T-helper 1 cell treated with Interleukin-12 subunit alpha and Interleukin-12 subunit beta and Interleukin-4 antibody, amounts not matched to agents 30 μg/mL and 1 μg/mL, for 36 hours (primary cell): ENCODE data around the gene CFAP99.

Experiments
- H3K27ac Mint-ChIP-seq: one replicate; pipeline ENCODE4 v1.8.0; 2021; ENCODE audit warnings: mild to moderate bottlenecking, mixed read lengths
- H3K27me3 Mint-ChIP-seq: one replicate; pipeline ENCODE4 v1.8.0; 2021; ENCODE audit warnings: low read depth, mixed read lengths
- H3K36me3 Mint-ChIP-seq: one replicate; pipeline ENCODE4 v1.8.0; 2021; ENCODE audit warnings: low read depth, mixed read lengths
- H3K4me1 Mint-ChIP-seq: one replicate; pipeline ENCODE4 v1.8.0; 2021; ENCODE audit warnings: low read depth, mixed read lengths
- H3K4me3 Mint-ChIP-seq: one replicate; pipeline ENCODE4 v1.8.0; 2021; ENCODE audit warnings: mild to moderate bottlenecking, moderate library complexity, mixed read lengths
- H3K9me3 Mint-ChIP-seq: one replicate; pipeline ENCODE4 v1.8.0; 2021; ENCODE audit warnings: mixed read lengths

Gene CFAP99

DNA sequence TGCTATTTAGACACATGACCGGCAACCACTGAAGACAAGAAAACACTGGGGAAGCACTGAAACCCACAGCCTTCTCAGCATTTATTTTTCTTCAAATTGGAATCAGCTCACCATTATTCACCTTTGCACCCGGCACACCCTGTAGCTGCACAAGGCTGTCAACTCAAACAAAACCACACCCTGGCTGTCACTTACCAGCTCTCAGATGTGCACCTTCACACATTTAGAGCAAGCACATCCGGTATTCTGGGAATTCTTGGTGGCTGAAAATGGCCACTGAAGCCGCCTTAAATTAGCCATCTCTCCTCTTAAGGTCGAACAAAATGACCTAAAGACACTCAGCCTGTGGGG, 6.2 kb upstream of the CFAP99 start:
- Mint-ChIP-seq H3K4me1 (peaks cover 65% of the 10 kb centered on the region), H3K4me3 (peak overlapping the region; percentile 71), H3K27ac (peak overlapping the region; percentile 96), H3K36me3 (peaks cover 3% of the 10 kb centered on the region), H3K9me3 (no peaks in the 10 kb centered on the region), H3K27me3 (peaks cover 16% of the 10 kb centered on the region)

- peaks cover 3% of the 10 kb centered on the region for H3K36me3 Mint-ChIP-seq
- no peaks in the 10 kb centered on the region for H3K9me3 Mint-ChIP-seq
- peak overlapping the region; percentile 71 for H3K4me3 Mint-ChIP-seq
- peak overlapping the region; percentile 96 for H3K27ac Mint-ChIP-seq
- peaks cover 22% of the 10 kb centered on the region for H3K27me3 Mint-ChIP-seq
- H3K4me1 Mint-ChIP-seq, result peaks cover 59% of the 10 kb centered on the region
Observed at GRCh38 chr4:2412885-2413716, 5.7 kb upstream of the CFAP99 start.

DNA sequence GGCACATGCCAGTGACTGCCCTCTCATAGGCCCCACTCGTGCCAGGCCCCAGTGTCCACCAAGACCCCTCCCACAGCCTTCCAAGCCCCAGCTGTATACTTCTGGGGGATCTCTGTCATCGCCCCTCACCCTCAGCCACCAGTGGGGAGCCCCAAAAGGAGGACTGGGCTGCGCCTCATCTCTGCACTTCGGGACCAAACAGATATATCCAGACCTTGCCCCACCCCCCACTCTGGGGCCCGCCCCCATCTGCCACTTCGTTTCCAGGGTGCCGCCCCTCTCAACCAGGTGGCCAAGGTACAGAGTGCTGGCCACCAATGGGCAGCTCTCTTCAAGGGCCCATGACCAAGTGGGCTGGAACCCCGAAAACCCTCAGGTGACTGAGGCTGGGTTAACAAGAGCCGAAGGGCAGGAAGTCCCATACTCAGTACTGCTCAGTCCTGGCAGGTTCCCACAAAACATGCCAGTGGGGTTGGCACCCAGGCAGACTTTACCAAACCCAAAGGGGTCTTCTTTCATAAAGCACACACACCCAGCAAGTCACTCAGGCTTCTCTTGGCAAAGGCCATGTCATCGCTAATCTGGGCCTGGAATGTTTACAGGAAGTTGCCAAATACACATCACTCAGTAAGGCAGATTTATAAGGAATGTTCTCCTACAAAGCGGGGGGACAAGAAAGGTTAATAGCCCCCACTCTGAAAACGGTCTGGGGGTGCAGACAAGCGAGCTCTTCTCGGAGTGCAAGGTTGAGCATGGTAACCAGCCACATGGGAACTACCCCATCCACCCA, 4.7 kb upstream of the CFAP99 start:
- Mint-ChIP-seq H3K36me3 (peaks cover 3% of the 10 kb centered on the region), H3K27ac (peak overlapping the region; percentile 96), H3K4me1 (peaks cover 53% of the 10 kb centered on the region), H3K4me3 (peak overlapping the region; percentile 71), H3K9me3 (no peaks in the 10 kb centered on the region), H3K27me3 (peaks cover 23% of the 10 kb centered on the region)

- peaks cover 35% of the 10 kb centered on the region for H3K27me3 Mint-ChIP-seq
- H3K4me1 Mint-ChIP-seq, result peaks cover 60% of the 10 kb centered on the region
- H3K36me3 Mint-ChIP-seq, result peaks cover 3% of the 10 kb centered on the region
- no peak overlapping the region for H3K4me3 Mint-ChIP-seq
- no peak overlapping the region for H3K27ac Mint-ChIP-seq
- no peaks in the 10 kb centered on the region for H3K9me3 Mint-ChIP-seq
Observed at GRCh38 chr4:2415213-2415612, 3.5 kb upstream of the CFAP99 start.

- no peaks in the 10 kb centered on the region for H3K9me3 Mint-ChIP-seq
- H3K4me3 Mint-ChIP-seq, result peak overlapping the region; percentile 66
- H3K4me1 Mint-ChIP-seq, result peaks cover 56% of the 10 kb centered on the region
- peaks cover 3% of the 10 kb centered on the region for H3K36me3 Mint-ChIP-seq
- H3K27ac Mint-ChIP-seq, result no peak overlapping the region
- peaks cover 43% of the 10 kb centered on the region for H3K27me3 Mint-ChIP-seq
Observed at GRCh38 chr4:2415881-2416563, 2.7 kb upstream of the CFAP99 start.

DNA sequence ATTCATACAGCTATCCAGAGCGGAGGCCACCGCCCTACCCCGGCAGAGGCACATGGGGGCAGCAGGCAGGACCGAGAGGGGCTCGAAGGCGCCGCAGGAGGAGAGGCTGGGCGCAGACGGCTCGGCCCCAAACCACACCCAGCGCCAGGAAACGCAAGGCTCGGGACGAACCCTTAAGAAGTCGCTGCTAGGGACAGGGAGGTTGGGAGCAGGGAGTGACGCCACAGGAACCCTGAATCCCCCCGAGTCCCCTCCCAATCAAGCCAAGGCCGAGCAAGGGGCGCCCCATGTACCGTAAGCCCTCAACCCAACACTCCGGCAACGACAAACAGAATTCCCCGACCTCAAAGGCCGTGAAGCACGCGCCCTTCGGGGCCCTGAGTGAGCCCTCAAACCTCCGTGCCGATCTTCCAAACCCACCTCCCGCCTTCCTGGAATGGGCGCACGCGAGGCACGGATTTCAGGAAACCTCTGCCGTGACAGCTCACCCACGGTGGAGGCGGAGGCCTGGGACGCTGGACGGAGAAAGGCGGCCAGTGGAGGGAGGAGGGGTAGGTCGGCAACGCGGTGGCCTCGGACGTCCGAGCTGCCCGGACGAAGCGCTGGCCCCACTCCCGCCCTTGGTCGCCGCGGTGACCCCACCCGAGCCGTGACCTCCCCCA, 2.1 kb upstream of the CFAP99 start:
- Mint-ChIP-seq H3K27me3 (peaks cover 49% of the 10 kb centered on the region), H3K36me3 (peaks cover 3% of the 10 kb centered on the region), H3K4me3 (peak overlapping the region; percentile 66), H3K9me3 (no peaks in the 10 kb centered on the region), H3K27ac (no peak overlapping the region), H3K4me1 (peaks cover 49% of the 10 kb centered on the region)

- H3K4me3 Mint-ChIP-seq, result peak overlapping the region; percentile 91
- no peaks in the 10 kb centered on the region for H3K9me3 Mint-ChIP-seq
- peaks cover 44% of the 10 kb centered on the region for H3K4me1 Mint-ChIP-seq
- H3K36me3 Mint-ChIP-seq, result peaks cover 3% of the 10 kb centered on the region
- H3K27me3 Mint-ChIP-seq, result peaks cover 55% of the 10 kb centered on the region
- no peak overlapping the region for H3K27ac Mint-ChIP-seq
Observed at GRCh38 chr4:2417226-2417764, 1.5 kb upstream of the CFAP99 start.

DNA sequence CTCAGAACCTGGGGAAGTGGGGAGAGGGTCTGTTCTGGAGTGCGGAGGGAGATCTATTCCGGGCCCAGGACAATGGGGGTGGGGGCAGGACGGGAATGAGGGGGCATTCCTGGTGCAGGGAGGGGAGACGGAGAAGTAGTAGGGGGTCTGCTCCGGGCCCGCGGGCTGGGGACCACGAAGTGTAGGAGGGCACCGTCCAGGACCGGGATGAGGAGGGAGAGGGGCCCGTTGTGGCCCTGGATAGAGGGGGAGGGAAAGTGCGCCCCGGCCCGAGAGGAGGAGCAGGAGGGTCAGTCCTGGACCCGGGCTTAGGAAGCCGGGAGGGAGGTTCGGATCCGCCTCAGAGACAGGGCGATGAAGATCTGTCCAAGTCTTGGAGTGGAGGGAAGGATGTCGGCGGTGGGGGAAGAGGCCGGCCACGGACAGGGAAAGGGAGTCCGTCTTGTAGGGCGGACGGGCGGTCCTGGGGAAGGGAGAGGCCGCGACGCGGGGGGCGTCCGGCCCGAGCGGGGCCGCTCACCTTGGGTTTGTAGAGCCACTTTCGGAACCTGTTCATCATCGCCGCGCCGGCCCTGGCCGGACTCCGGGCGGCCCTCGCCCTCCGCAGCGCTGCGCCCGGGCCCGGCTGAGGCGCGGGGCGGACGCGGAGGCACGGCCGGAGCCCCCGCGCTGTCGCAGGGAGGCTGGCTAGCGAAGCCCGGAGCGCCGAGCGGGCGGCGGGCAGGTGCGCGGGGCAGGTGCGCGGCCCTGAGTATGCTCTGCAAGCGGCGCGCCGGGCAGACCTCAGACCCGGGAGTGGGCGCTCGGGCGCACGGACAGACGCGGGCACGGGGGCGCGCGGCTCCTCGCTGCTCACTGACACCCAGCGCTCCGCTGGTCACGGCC, 748 bp upstream of the CFAP99 start, which contains the start of gene ZFYVE28:
Gene ZFYVE28, minus strand, starts transcription at position 881 of the 885 bp plus-strand sequence. Its CDS starts 322 bp downstream, at position 559.
- Mint-ChIP-seq H3K27me3 (peaks cover 60% of the 10 kb centered on the region), H3K36me3 (peaks cover 3% of the 10 kb centered on the region), H3K4me3 (peak within 1 kb of the TSS; percentile 91), H3K4me1 (peaks cover 38% of the 10 kb centered on the region), H3K9me3 (no peaks in the 10 kb centered on the region), H3K27ac (peak within 1 kb of the TSS; percentile 80)

DNA sequence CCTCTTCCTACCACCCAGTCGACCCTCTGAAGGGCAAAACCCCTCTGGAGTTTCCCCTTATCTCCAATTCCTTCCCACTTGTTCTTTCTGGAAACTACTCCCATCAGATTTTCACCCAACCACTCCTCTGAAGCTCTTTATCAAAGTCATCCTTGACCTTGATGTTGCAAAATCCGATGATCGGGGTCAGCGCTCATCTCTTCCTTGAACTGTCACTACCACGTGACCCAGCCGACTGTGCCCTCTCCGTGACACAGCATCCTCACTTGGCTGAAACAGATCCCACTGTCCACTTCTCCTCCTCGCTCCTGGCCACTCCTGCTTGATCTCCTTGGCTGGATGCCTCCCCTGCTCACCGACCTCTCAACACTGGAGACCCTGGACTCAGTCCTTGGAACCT, 1.1 kb downstream of the CFAP99 start:
- H3K4me1 Mint-ChIP-seq, result peaks cover 23% of the 10 kb centered on the region
- H3K36me3 Mint-ChIP-seq, result peaks cover 3% of the 10 kb centered on the region
- H3K27me3 Mint-ChIP-seq, result peaks cover 60% of the 10 kb centered on the region
- H3K9me3 Mint-ChIP-seq, result no peaks in the 10 kb centered on the region
- peak overlapping the region; percentile 38 for H3K4me3 Mint-ChIP-seq
- H3K27ac Mint-ChIP-seq, result no peak overlapping the region

DNA sequence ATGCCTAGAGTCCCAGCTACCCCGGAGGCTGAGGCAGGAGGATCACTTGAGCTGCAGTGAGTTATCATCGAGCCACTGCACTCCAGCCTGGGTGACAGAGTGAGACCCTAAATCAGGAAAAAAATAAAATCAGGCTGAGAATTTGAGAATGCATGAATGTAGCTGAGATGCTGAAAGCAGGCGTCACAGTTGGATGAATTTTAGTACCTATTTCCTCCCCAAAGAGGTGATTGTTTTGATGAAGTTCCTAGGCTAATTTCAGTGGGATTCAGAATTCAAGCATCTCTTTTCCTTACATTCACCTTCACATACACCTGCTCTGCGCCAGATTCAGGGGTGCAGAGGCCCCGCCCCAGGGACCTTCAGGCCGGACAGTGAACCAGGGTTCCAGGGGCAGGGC, 3.2 kb downstream of the CFAP99 start:
- Mint-ChIP-seq H3K4me3 (no peak overlapping the region), H3K9me3 (no peaks in the 10 kb centered on the region), H3K27me3 (peaks cover 45% of the 10 kb centered on the region), H3K36me3 (no peaks in the 10 kb centered on the region), H3K4me1 (peaks cover 13% of the 10 kb centered on the region), H3K27ac (no peak overlapping the region)

DNA sequence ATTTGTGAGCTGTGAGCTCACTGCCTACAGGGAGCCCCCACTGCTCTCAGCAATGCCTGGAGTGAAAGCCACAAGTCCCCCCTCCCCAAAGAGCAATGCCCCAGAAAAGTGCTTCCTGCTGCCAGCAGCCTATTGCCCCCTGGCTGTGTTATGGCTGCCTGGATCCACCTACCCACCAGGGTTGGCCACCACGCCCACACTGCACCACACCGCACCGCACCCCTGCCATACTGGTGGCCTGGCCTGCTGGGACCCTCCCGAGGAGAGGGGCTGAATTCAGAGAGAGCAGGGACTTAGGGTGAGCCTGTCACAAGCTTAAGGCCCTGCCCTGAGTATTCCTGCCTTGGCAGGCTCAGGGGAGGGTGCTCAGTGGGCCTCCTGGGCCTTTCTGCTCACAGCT, 4.3 kb downstream of the CFAP99 start:
- Mint-ChIP-seq H3K9me3 (no peaks in the 10 kb centered on the region), H3K4me3 (no peak overlapping the region), H3K27ac (no peak overlapping the region), H3K27me3 (peaks cover 38% of the 10 kb centered on the region), H3K4me1 (peaks cover 13% of the 10 kb centered on the region), H3K36me3 (no peaks in the 10 kb centered on the region)

- Mint-ChIP-seq H3K27me3 (peaks cover 38% of the 10 kb centered on the region), H3K36me3 (no peaks in the 10 kb centered on the region), H3K9me3 (no peaks in the 10 kb centered on the region), H3K27ac (no peak overlapping the region), H3K4me1 (peaks cover 13% of the 10 kb centered on the region), H3K4me3 (no peak overlapping the region)
Observed at GRCh38 chr4:2423695-2424094, 4.9 kb downstream of the CFAP99 start.

DNA sequence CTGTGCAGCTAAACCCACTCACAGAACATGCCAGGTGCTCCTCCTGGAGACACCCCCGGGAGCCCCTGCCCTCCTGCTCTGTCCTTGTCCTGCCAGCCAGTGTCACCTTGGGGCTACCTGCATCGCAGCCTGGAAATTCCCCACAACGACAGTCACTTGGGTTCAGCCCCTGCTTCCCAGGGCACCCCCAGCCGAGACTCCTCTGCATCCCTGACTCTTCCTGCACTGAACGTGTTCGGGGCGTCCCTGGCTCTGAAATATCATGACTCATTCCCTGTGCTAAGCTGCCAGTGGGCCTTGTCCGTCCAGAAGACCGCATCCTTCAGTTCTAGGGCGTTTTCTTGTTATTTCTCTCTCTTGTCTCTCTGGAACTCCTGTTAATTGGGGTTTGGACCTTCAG, 5.8 kb downstream of the CFAP99 start:
- Mint-ChIP-seq H3K27ac (no peak overlapping the region), H3K36me3 (no peaks in the 10 kb centered on the region), H3K9me3 (no peaks in the 10 kb centered on the region), H3K4me1 (peaks cover 7% of the 10 kb centered on the region), H3K4me3 (no peak overlapping the region), H3K27me3 (peaks cover 31% of the 10 kb centered on the region)
